HG02870 (cell line): ENCODE results near the gene TNFSF13B.
A peak's percentile ranks its signal among the peaks of the same experiment; 100 is the strongest.
"Not testable (repeated sequence)": the region's sequence is repeated elsewhere in the genome, so short reads cannot be mapped to it uniquely, and the experiment has no call there.

ENCODE experiments used
- ATAC-seq: cut with Tn5 transposase; IDR thresholded peaks from one replicate; pipeline ENCODE4 v1.9.1; 2021; ENCODE audit warnings: mild to moderate bottlenecking, moderate library complexity; ENCODE audit not compliant: unreplicated experiment

TNFSF13B gene

GRCh38 chr13:108269601-108270328, at the start of gene TNFSF13B:
TSS of gene TNFSF13B (plus strand) at chr13:108269718. CDS start at chr13:108269896, 178 bp downstream.
- ATAC-seq: peak; percentile 60

- ATAC-seq: no peak
Measured at GRCh38 chr13:108220041-108220440, 49.5 kb upstream of the TNFSF13B start.

GRCh38 chr13:108223687-108224503, 45.6 kb upstream of the TNFSF13B start:
- ATAC-seq: no peak

GRCh38 chr13:108225440-108225839, 44.1 kb upstream of the TNFSF13B start:
- ATAC-seq: peak; percentile 60

- ATAC-seq: peak; percentile 38
Measured at GRCh38 chr13:108226184-108226583, 43.3 kb upstream of the TNFSF13B start.

GRCh38 chr13:108227651-108228272, 41.8 kb upstream of the TNFSF13B start:
- no peak for ATAC-seq

- no peak for ATAC-seq
Measured at GRCh38 chr13:108230377-108230776, 39.1 kb upstream of the TNFSF13B start.

- ATAC-seq: peak; percentile 76
Measured at GRCh38 chr13:108249150-108249549, 20.4 kb upstream of the TNFSF13B start.

GRCh38 chr13:108257248-108257647, 12.3 kb upstream of the TNFSF13B start:
- no peak for ATAC-seq

- ATAC-seq: no peak
Measured at GRCh38 chr13:108263621-108264355, 5.7 kb upstream of the TNFSF13B start.

GRCh38 chr13:108266321-108266990, 3.1 kb upstream of the TNFSF13B start:
- ATAC-seq: no peak

GRCh38 chr13:108267347-108267746, 2.2 kb upstream of the TNFSF13B start:
- no peak for ATAC-seq

- not testable (repeated sequence) for ATAC-seq
Measured at GRCh38 chr13:108267855-108268254, 1.7 kb upstream of the TNFSF13B start.

- ATAC-seq: peak; percentile 21
Measured at GRCh38 chr13:108268466-108269112, 929 bp upstream of the TNFSF13B start.

GRCh38 chr13:108270442-108270841, 924 bp downstream of the TNFSF13B start:
- peak; percentile 5 for ATAC-seq

GRCh38 chr13:108272333-108272732, 2.8 kb downstream of the TNFSF13B start:
- ATAC-seq: no peak

GRCh38 chr13:108273429-108274118, 4.1 kb downstream of the TNFSF13B start:
- ATAC-seq: no peak

GRCh38 chr13:108274718-108275117, 5.2 kb downstream of the TNFSF13B start:
- ATAC-seq: no peak

- no peak for ATAC-seq
Measured at GRCh38 chr13:108276060-108276459, 6.5 kb downstream of the TNFSF13B start.
